Mucosa of descending colon (tissue), 3 donors: ENCODE data around the gene PLAAT4. TPM values are rescaled to one million over a fixed set of nuclear protein-coding genes. Genes with fewer than 3 reads are reported as not detected.
"Not testable (repeated sequence)": the region's sequence is repeated elsewhere in the genome, so short reads cannot be mapped to it uniquely, and the experiment has no call there.

Experiments
- ATAC-seq: fragments of 200-7000 bp; cut with Tn5 transposase; one replicate; pipeline ENCODE4 v1.9.1; 2020; ENCODE audit warnings: mild to moderate bottlenecking, moderate library complexity
- DNase-seq, 3 donors: peaks; one replicate each; pipeline ENCODE4 v3.0.0-alpha.2; 2020
- H3K36me3 ChIP-seq: fragments of 200-600 bp; one replicate; pipeline ENCODE4 v1.8.0; 2021; ENCODE audit warnings: low read depth, mild to moderate bottlenecking
- H3K4me1 ChIP-seq: fragments of 200-600 bp; one replicate; pipeline ENCODE4 v1.8.0; 2021; ENCODE audit warnings: low read depth, mild to moderate bottlenecking
- H3K4me3 ChIP-seq: fragments of 200-600 bp; one replicate; pipeline ENCODE4 v1.8.0; 2021; ENCODE audit warnings: mild to moderate bottlenecking
- H3K9me3 ChIP-seq: fragments of 200-600 bp; one replicate; pipeline ENCODE4 v1.8.0; 2021; ENCODE audit warnings: mild to moderate bottlenecking
- CTCF ChIP-seq: fragments of 200-600 bp; IDR thresholded peaks from one replicate; pipeline ENCODE4 v1.8.0; 2022; ENCODE audit warnings: antibody characterized with exemption, mild to moderate bottlenecking
- intact Hi-C, 2 donors: fragments of 100-400 bp; cut with DNase I in 1 of 2; cut with micrococcal nuclease in 1 of 2; formaldehyde crosslinking; loops; one replicate each; pipeline versions ENCODE4 v1.11.0 to v1.11.1; 2022; cut with DNase I, micrococcal nuclease
- total RNA-seq, 3 donors: library from RNA; stranded (reverse); fragmentation: NEBNext Ultra II Directional in 2 of 3; extraction: Animal tissue kit (Norgen Biotek cat#: 25700) in 2 of 3; gene quantifications; one replicate each; pipeline versions ENCODE4 v1.2.1 to v1.2.4, GENCODE V29; 2021 to 2023
- donor health status: DM: no; HTN: no; CAD: no; lungs with moderate emphysema.
- donor health status: DM: no; HTN: no; CAD: no.
- donor health status: DM: no; HTN: yes; CAD: no.

The PLAAT4 gene
- total RNA-seq, 3 donors from 2014 or later: 57.0 to 99.0 (median 96.7) TPM

GRCh38 chr11:63530021-63530420 lies 6.6 kb upstream of the PLAAT4 start:
- H3K9me3 ChIP-seq: no peaks in the 10 kb centered on the region
- H3K36me3 ChIP-seq: no peaks in the 10 kb centered on the region
- intact Hi-C loops: no loop called here
- no peak overlapping the region for H3K4me3 ChIP-seq
- H3K4me1 ChIP-seq: peaks cover 7% of the 10 kb centered on the region
- DNase-seq (no peak), ATAC-seq (no peak)
- TF ChIP-seq CTCF: no peak

GRCh38 chr11:63531074-63531792 lies 5.4 kb upstream of the PLAAT4 start:
- peak in 1 of 3 donors; percentile 52 for DNase-seq
- H3K9me3 ChIP-seq, intact Hi-C loops, H3K4me3 ChIP-seq, H3K36me3 ChIP-seq: not testable (repeated sequence)
- peaks cover 16% of the 10 kb centered on the region for H3K4me1 ChIP-seq
- peak; percentile 88 for ATAC-seq

GRCh38 chr11:63532117-63532516 lies 4.5 kb upstream of the PLAAT4 start:
- Histone ChIP-seq H3K4me3 (no peak overlapping the region), H3K36me3 (no peaks in the 10 kb centered on the region), H3K9me3 (no peaks in the 10 kb centered on the region), H3K4me1 (peaks cover 22% of the 10 kb centered on the region)
- ATAC-seq: no peak
- no peak for DNase-seq
- TF ChIP-seq CTCF: no peak
- intact Hi-C loops: no loop called here

- Histone ChIP-seq H3K9me3 (no peaks in the 10 kb centered on the region), H3K36me3 (no peaks in the 10 kb centered on the region), H3K4me1 (peaks cover 22% of the 10 kb centered on the region), H3K4me3 (no peak overlapping the region)
- ATAC-seq (no peak), DNase-seq (no peak)
- no peak for TF ChIP-seq CTCF
- intact Hi-C loops: no loop called here
Measured at GRCh38 chr11:63532799-63533475, 3.7 kb upstream of the PLAAT4 start.

- no peak overlapping the region for H3K4me3 ChIP-seq
- DNase-seq (no peak), ATAC-seq (no peak)
- peaks cover 22% of the 10 kb centered on the region for H3K4me1 ChIP-seq
- H3K36me3 ChIP-seq: no peaks in the 10 kb centered on the region
- no peaks in the 10 kb centered on the region for H3K9me3 ChIP-seq
- TF ChIP-seq CTCF: no peak
- intact Hi-C loops: no loop called here
Measured at GRCh38 chr11:63534076-63534475, 2.5 kb upstream of the PLAAT4 start.

GRCh38 chr11:63534895-63535461 lies 1.6 kb upstream of the PLAAT4 start:
- ATAC-seq (peak; percentile 34), DNase-seq (no peak)
- no peaks in the 10 kb centered on the region for H3K9me3 ChIP-seq
- H3K4me1 ChIP-seq: peaks cover 22% of the 10 kb centered on the region
- H3K36me3 ChIP-seq: no peaks in the 10 kb centered on the region
- TF ChIP-seq CTCF: no peak
- intact Hi-C loops: no loop called here
- H3K4me3 ChIP-seq: no peak overlapping the region
